GM11168 (cell line): ENCODE results near the gene ATP6V1D.
"Not testable (repeated sequence)": the region's sequence is repeated elsewhere in the genome, so short reads cannot be mapped to it uniquely, and the experiment has no call there.

Experiments used
- in situ Hi-C: fragments of 300-500 bp; cut with MboI; formaldehyde crosslinking; loops from one replicate; pipeline ENCODE4 v1.12.0; 2022; ENCODE audit warnings: low sequenced_read_pairs; ENCODE audit not compliant: unreplicated experiment

The ATP6V1D gene

DNA sequence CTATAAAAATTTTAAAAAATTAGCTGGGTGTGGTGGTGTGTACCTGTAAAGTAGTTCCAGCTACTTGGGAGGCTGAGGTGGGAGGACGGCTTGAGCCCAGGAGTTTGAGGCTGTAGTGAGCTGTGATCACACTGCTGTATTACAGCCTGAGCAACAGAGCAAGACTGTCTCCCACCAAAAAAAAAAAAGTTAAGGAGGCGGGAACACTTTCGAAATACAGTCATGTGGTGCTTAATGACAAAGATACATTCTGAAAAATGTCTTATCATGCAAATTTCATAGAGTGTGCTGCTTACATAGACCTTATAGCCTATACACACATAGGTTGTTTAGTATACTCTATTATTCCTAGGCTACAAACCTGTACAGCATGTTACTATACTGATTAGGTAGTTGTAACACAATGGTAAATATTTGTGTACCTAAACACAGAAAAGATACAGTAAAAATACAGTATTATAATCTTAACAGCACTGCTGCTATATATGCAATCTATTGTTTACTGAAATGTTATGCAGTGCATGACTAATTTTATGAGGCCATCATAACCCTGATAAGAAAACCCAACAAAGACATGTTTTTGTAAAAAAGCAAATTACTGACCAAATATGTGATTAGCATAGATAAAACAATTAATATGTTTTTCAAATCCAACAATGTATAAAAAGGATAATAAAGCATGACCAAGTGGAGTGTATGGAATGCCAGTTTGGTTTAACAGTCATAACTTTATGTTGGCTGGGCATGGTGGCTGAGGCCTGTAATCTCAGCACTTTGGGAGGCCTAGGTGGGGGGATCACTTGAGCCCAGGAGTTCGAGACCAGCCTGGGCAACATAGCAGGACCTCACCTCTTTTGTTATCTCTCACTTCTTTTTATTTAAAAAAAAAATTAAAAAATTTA is 11.9 kb upstream of the ATP6V1D start:
- in situ Hi-C loops: no loop called here

DNA sequence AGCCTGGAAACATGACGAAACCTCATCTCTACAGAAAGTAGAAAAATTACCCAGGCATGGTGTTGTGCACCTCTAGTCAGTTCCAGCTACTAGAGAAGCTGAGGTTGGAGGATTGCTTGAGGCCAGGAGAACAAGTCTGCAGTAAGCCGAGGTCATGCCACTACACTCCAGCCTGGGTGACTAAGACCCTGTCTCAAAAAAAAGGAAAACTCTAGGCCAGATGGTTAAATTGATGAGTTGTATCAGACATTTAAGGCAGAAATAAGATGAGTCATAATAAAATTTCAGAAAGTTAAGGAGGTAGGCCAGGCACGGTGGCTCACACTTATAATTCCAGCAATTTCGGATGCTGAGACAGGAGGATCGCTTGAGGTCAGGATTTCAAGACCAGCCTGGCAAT is 11.2 kb upstream of the ATP6V1D start:
- in situ Hi-C loops: no loop called here

DNA sequence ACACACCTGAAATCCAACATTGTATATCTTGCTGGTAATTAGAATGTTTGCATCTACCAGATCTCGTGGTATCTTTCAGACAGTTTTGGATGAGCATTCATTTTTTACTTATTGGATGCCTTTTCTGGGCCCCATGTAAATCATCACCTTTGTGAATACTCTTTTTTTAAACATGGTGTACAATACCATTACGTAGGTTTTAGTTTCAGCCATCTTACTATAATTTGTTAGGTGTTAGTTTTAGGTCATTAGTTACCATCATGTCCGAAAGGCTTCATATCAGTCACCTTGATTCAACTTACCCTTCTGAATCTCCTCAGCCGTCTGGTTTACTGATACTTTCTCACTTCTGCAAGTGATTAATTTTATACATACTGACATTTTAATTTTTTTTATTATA is 5.9 kb upstream of the ATP6V1D start:
- in situ Hi-C loops: no loop called here

DNA sequence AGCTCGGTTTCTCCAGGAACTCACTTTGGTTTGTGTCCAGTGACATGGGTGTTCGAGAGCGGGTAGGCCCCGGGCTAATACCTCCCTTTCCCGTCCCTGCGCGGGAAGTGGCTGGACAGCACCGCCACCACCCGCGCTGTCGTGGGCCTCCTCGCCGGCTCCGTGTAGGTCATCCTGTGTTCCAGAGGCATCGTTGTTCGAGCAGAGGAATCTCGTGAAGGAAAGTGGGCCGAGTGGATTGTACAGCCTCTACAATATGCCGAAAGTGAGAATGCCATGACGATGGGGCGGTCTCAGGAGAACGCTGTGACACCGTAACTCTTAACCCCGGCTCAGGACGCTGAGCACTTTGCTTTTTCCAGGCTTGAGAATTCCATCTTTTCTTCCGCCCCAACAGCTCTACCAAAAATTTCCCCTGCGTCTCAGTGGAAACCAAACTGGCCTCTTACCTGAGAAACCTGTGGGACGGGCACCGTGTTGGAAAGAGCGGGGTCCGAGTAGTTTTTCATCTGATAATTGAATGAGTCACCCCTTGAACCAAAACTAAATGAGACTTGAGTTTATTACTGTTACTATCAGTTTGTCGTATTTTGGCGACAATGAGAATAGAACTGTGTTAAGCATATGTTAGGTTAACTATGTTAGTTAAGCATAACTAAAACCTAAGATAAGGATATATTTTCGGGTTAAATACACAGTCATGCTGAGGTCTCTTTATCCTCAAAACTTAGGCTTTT is 1.0 kb upstream of the ATP6V1D start:
- in situ Hi-C loops: no loop called here

DNA sequence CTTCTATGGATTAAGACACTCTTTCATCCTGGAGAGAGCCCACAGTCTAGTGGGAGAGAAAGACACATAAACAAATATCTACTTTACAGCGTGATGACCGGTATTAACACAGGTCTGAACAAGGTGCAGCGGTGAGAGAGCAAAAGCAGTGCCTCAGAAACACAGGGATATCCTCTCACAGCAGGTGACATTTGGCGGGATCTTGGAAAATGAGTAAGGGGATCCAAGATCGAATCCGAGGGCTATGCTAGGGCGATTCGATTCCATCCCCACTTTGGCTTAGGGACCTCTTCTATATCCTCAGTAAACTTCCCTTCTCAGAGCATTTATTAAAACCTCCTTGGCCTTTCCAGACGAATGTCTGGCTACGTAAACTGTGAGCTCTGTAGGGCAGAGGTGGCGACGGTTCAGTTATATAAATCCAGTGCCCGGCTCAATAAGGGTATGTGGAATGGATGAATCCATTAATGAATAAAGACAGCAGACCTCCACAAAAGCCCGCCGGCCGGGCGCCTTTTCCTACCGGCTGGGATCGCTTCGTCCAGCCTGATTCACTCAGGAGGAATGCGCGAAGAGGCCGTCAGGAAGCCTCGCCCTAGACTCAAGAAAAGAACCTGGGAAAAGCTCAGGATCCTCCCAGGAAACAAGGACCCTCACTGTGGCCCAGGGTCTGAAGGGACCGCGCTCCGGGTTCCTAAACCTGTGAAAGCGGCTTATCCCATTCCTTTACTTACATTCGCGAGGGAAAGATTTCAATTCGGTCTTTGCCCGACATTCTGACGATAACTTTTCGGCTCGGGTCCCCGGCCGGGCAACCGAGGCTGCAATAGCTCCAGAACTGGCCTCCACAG is 455 bp downstream of the ATP6V1D start:
- in situ Hi-C loops: no loop called here

DNA sequence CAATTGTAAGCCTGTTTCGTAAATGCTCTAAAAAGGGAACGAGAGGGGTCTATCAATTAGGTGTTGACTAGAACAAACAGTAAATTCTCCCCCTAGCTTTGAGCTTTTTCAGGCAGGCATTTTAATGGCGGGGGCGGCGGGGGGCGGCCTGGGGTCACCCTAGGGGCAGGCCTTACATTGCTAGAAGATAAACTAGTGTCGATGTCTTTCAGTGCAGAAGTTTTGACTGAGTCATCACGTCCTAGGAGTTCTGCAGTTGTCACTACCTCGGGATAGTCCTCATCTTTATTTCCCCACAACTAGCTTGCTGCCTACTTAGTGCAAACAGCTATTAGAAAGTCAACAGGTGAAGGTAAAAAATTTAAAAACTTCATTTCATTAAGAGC is 1.6 kb downstream of the ATP6V1D start:
- in situ Hi-C loops: no loop called here

DNA sequence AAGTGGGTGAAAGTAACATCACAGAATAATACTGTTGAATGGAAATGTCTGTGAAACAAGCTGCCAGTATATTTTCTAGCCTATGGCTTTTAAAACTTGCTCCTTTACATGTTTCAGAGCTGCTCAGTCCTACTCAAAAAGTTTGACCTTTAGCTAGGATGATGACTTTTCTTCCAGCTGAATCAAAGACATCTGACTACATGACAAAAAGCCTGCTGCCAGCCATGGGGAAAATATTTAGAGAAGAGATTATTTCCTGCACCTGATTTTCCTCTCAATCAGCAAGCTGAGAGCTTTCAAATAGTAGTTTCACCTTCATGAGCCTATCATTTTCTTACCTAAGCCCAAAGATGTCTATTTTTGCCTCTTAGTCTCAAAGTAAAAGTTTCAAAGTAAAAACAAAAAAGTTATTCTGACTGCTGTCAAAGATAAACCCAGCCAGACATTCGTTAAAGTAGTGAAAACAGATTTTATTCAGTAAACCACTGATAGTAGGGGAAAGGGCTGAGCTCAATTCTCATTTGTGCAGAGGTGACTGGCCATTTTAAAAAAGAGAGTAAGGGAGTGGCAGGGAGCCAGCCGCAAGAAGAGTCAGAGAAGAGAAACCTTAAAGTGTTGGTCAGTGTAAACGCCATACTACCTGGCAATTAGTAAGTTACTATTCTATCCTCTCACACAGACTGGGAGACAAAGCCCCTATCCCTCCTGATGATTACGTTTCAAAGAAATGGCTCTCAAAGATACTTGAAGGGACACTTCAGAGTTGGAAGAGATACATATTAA is 2.2 kb downstream of the ATP6V1D start:
- in situ Hi-C loops: no loop called here

DNA sequence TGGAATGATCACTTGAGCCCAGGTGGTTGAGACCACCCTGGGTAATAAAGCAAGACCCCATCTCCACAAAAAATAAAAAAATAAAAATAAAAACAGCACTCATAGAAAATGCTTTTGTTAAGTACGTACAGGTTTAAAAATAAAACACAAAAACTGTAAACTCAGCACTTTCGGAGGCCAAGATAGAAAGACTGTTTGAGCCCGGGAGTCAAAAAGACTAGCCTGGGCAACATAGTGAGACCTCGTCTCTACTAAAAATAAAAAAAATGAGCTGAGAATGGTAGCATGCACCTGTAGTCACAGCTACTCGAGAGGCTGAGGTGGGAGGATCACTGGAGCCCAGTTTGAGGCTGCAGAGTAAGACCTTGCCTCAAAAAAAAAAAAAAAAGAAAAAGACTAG is 7.5 kb downstream of the ATP6V1D start:
- in situ Hi-C loops: no loop called here

DNA sequence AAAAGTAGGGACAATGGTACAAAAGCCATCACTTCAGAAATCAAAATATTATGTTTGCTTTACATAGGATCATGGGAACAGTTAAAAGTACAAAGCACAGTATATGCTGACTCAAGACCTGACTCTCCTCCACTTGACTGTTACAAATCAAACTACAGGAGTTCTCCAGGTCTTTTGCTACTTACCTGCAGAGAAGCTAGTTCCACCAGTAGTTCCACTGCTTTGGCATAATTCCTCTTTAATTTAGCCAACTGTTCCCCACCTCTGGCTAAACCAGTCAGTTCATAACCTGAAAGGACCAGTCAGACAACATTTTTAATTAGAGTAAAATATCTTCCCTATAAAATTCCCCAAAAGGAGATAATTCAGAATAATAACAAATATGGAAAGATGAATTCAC is 14.0 kb downstream of the ATP6V1D start:
- in situ Hi-C loops: no loop called here

DNA sequence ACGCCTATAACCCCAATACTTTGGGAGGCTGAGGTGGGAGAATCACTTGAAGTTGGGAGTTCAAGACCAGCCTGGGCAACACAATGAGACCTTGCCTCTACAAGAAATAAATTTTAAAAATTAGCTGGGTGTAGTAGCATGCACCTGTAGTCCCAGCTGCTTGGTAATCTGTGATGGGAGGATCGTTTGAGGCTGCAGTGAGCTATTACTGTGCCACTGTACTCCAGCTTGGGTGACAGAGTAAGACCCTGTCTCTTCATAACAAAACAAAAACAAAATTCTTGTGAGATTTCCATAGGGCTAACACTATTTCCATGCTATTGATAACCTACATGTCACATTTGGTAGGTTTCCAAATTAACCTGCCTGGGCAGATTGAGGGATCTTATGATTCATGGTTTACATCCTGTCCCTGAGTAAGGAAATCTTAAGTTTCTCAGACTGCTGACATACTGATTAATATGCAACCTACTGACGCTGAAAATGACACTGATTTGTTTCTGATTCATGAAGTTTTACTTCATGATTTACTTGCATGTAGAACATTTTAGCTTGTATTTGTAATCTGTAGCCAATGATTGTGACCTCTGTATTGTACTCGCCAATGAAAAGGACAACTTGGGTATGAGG is 15.9 kb downstream of the ATP6V1D start:
- in situ Hi-C loops: no loop called here

DNA sequence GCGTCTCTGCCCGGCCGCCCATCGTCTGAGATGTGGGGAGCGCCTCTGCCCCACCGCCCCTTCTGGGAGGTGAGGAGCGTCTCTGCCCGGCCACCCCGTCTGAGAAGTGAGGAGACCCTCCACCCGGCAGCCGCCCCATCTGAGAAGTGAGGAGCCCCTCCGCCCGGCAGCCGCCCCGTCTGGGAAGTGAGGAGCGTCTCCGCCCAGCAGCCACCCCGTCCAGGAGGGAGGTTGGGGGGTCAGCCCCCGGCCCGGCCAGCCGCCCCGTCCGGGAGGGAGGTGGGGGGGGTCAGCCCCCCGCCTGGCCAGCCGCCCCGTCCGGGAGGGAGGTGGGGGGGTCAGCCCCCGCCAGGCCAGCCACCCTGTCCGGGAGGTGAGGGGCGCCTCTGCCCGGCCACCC is 18.4 kb downstream of the ATP6V1D start:
- in situ Hi-C loops: not testable (repeated sequence)

DNA sequence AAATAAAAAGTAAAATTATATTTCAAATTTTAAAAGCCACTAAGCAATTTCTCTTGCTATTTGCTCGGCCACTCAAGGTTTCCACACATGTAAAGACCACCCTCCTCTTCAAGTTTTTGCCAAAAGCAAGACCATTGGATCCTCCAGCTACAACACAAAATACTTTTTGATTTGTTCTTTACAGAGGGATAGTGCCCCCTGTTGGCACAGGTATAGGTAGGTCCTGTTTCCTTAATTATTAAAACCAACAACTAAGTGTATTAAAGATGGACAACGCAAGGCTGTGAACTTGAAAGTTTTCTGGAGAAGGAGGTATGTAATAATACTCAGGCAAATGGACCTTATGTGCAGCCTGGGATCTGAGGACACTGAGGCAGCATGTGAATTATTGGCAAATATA is 23.8 kb downstream of the ATP6V1D start:
- in situ Hi-C loops: no loop called here

DNA sequence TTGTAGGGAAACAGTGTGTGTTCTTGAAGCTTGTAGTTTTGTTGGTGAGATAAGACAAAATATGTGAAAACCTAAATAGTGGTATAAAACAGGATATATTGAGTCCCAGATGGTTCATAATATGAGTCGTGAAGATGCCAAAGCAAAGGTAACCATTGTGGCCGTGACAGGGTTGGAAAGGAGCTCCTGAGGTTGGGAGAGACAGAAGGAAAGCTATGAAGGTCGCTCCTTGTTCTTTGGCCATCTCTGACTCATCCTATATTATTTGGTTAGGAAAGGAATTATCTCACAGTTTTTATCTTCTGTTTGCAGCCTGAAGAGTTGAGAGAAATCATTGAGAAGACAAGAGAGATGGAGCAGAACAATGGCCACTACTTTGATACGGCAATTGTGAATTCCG is 27.1 kb downstream of the ATP6V1D start:
- in situ Hi-C loops: no loop called here

DNA sequence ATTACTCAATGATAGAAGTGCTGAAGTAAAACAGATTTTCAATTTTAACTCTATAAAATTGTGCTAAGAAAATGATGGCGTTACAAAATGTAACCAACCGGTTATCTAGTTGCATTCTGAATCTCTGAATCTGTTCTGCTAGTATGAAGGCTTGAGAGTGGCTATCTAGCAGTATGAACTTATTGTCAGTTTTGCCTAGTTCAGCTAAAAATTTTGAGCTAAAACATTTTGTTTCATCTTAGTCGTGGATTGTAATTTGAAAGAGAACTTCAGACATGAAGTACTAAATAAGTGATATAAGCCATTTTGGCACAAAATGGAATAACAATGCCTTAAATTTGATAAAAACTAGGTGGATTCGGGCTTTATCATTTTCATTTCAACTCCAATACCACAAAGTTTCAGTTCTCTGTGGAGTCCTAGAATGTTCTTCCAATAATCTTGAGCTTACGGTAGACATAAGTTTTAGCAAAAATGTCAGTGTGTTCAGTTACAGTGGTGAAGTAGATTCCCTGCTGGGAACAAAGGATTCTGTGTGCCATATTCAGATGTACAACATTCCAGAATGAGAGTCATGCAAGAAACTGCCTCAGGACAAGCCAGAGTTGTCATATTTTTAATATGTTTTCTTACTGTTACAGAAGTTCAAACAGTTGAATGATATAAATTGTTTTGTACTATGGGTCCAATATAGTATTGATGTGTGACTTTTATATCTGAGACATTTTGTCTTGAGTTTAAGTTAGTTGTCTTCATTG is 28.1 kb downstream of the ATP6V1D start:
- in situ Hi-C loops: no loop called here

DNA sequence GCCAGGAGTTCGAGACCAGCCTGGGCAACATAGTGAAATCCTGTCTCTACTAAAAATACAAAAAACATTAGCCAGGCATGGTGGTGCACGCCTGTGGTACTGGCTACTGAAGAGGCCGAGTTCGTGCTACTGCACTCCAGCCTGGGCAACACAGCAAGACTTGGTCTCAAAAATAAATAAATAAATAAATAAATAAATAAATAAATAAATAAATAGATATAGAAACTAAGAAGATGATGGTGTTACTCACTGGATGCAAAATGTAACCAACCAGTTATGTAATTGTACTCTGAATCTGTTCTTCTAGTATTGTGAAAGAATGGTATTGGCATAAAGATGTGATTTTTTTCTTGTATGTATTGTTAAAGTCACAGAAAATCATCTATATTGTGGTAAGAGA is 29.9 kb downstream of the ATP6V1D start:
- in situ Hi-C loops: not testable (repeated sequence)

DNA sequence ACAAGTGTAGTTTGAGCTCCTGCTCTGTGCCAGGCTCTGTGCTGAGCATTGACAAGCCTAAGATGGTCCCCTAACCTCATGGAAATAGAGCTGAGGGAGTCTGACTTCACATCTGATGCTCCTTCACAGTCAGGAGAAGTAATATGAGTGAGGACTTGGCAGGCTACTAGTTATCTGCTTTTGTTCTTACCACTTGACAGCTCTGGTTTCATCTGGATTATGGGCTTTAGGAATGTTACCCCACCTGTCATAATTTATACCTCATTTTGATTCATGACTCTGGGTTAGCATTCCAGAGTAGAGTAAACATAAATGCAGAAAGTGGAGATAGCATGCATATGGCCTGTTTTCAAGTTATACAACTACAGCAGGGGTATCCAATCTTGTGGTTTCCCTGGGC is 40.5 kb downstream of the ATP6V1D start:
- in situ Hi-C loops: no loop called here

DNA sequence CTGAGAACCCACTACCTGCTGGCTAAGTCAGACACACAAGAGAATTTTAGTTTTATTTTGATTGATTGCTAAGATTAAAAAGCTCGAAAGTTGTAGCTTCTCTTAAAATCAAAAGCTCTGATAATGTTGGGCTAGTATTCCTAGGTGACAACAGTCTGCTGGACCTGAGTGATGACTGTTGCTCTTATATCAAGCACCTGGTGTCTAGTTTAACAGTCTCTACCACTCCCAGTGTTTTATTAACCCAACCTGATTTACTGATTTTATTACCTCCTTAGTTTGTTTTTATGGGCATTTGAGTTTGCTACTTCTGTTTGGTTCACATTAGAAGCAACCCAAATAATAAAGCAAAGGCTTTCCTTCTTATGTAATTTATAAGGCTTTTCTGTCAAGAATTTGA is 41.8 kb downstream of the ATP6V1D start:
- in situ Hi-C loops: no loop called here

DNA sequence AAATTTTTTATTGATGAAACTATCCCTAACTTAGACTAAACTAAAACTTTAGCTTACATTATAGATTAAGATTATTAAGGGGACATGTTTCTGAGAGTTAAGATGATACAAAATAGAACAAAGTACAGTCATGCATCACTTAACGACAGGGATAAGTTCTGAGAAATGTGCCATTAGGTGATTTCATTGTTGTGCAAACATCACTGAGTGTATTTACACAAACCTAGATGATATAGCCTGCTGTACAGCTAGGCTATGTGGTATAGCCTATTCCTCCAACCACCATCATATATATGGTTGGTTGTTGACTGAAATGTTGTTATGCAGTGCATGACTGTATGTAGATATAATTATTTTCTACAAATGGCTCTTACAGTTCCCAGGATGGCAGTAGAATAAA is 46.5 kb downstream of the ATP6V1D start:
- in situ Hi-C loops: no loop called here

DNA sequence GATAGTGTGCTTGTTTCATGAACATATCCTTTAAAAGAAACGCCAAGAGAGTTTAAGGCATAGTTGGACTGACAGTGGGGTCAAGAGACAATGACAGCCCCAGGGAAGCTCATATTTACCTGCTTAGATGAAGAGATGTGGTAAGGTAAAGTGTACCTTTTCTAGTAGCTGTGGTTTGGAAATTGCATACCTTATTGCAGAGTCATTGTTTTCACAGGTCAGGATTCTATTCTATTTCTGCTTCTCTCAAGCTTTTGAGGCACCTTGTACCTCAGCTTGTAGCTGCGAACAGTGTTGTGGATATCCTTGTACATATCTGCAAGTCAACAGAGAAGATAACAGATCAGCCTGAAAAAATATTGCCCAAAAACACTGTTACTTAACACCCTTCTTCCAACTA is 47.7 kb downstream of the ATP6V1D start:
- in situ Hi-C loops: no loop called here
